Measurements from ENCODE around the gene TMEM184B. TPM values are rescaled to one million over a fixed set of nuclear protein-coding genes. Genes with fewer than 3 reads are reported as not detected.
"Not testable (repeated sequence)": the region's sequence is repeated elsewhere in the genome, so short reads cannot be mapped to it uniquely, and the experiment has no call there.

Gene TMEM184B
- total RNA-seq, 2 experiments from 2014 or later = 24.4 to 26.6 TPM

- intact Hi-C loops (cut with micrococcal nuclease); H3K27ac Mint-ChIP-seq; H3K4me3 Mint-ChIP-seq; POLR2A ChIA-PET; DNase-seq; H3K36me3 Mint-ChIP-seq; H3K9me3 Mint-ChIP-seq; H3K27me3 Mint-ChIP-seq; CTCF ChIA-PET: not testable (repeated sequence)
- H3K4me1 Mint-ChIP-seq (ENCODE audit: low read depth) = peaks cover 72% of the 10 kb centered on the region
Observed at GRCh38 chr22:38177571-38177925, 95.3 kb downstream of the TMEM184B start.

- Mint-ChIP-seq H3K36me3 (no peaks in the 10 kb centered on the region), H3K27me3 (no peaks in the 10 kb centered on the region), H3K4me3 (no peak overlapping the region), H3K9me3 (no peaks in the 10 kb centered on the region), H3K4me1 (ENCODE audit: low read depth) (peaks cover 74% of the 10 kb centered on the region), H3K27ac (peak overlapping the region; percentile 84)
- ChIA-PET CTCF (interaction anchor here (0.8 to 1.4 kb wide), 3 partner anchors 63 to 120 kb away, joined by 3 to 6 read pairs (median 3); partner anchors contain the start of gene PICK1), POLR2A (no interaction called here)
- peak; percentile 31 for DNase-seq
- intact Hi-C loops (cut with micrococcal nuclease) = no loop called here
Observed at GRCh38 chr22:38177044-38177443, 95.8 kb downstream of the TMEM184B start.

GRCh38 chr22:38176170-38176741 lies 96.6 kb downstream of the TMEM184B start:
- no peaks in the 10 kb centered on the region for H3K36me3 Mint-ChIP-seq
- H3K9me3 Mint-ChIP-seq = no peaks in the 10 kb centered on the region
- no peak overlapping the region for H3K4me3 Mint-ChIP-seq
- peak overlapping the region; percentile 84 for H3K27ac Mint-ChIP-seq
- ChIA-PET CTCF (interaction anchor here (0.7 to 1.4 kb wide), 5 partner anchors 23 to 124 kb away, joined by 3 to 6 read pairs (median 3); partner anchors contain the start of gene PICK1), POLR2A (no interaction called here)
- peak; percentile 78 for DNase-seq
- intact Hi-C loops (cut with micrococcal nuclease) = no loop called here
- peaks cover 72% of the 10 kb centered on the region for H3K4me1 Mint-ChIP-seq (ENCODE audit: low read depth)
- H3K27me3 Mint-ChIP-seq = no peaks in the 10 kb centered on the region

GRCh38 chr22:38175206-38176118 lies 97.3 kb downstream of the TMEM184B start:
- Mint-ChIP-seq H3K9me3 (no peaks in the 10 kb centered on the region), H3K36me3 (peaks cover 2% of the 10 kb centered on the region), H3K4me3 (no peak overlapping the region), H3K27ac (peak overlapping the region; percentile 84), H3K27me3 (no peaks in the 10 kb centered on the region), H3K4me1 (ENCODE audit: low read depth) (peaks cover 66% of the 10 kb centered on the region)
- intact Hi-C loops (cut with micrococcal nuclease) = no loop called here
- DNase-seq = no peak
- ChIA-PET CTCF (interaction anchor here (1.0 to 1.4 kb wide), 2 partner anchors 24 to 61 kb away, joined by 3 to 6 read pairs; no protein-coding TSS in a partner anchor), POLR2A (no interaction called here)

DNA sequence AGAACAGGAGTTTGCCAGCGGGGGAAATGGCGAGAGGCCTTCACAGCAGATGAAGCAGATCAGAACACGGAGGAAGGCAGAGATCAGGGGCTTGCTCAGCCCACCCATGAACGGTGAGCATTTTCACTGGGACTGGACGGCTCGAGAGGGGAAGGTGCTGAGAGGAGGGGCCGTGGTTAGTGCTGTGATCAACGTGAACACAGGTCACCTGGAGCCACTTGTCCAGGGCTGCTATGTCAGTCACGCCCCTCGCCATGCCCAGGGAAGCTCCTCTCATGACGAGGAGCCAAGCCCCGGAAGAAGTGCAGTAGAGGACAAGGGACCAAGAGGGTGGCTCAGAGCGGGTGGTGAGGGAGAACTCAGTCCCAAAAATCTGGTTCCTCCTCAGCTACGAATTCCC lies 98.2 kb downstream of the TMEM184B start:
- intact Hi-C loops (cut with micrococcal nuclease) = no loop called here
- Mint-ChIP-seq H3K36me3 (peaks cover 3% of the 10 kb centered on the region), H3K4me1 (ENCODE audit: low read depth) (peaks cover 57% of the 10 kb centered on the region), H3K4me3 (no peak overlapping the region), H3K9me3 (no peaks in the 10 kb centered on the region), H3K27ac (no peak overlapping the region), H3K27me3 (no peaks in the 10 kb centered on the region)
- POLR2A ChIA-PET = no interaction called here
- CTCF ChIA-PET = no interaction called here
- no peak for DNase-seq

DNA sequence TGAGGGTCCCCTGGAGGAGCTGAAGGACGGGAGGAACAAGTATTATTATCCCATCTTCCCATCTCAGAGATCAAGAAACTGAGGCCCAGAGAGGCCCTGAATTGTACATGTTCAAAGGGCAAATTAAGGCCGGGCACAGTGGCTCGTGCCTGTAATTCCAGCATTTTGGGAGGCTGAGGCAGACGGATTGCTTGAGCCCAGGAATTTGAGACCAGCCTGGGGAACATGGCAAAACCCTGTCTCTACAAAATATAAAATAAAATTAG lies 99.2 kb downstream of the TMEM184B start:
- CTCF ChIA-PET = no interaction called here
- Mint-ChIP-seq H3K4me1 (ENCODE audit: low read depth) (peaks cover 49% of the 10 kb centered on the region), H3K27me3 (no peaks in the 10 kb centered on the region), H3K4me3 (no peak overlapping the region), H3K9me3 (no peaks in the 10 kb centered on the region), H3K36me3 (peaks cover 5% of the 10 kb centered on the region), H3K27ac (no peak overlapping the region)
- DNase-seq = no peak
- intact Hi-C loops (cut with micrococcal nuclease) = no loop called here
- POLR2A ChIA-PET = no interaction called here

GRCh38 chr22:38172832-38173640 lies 99.8 kb downstream of the TMEM184B start:
- ChIA-PET POLR2A (no interaction called here), CTCF (interaction anchor here (0.6 kb wide), 1 partner anchor 8 kb away, joined by 3 read pairs; no protein-coding TSS in a partner anchor)
- Mint-ChIP-seq H3K36me3 (peaks cover 6% of the 10 kb centered on the region), H3K9me3 (no peaks in the 10 kb centered on the region), H3K4me3 (no peak overlapping the region), H3K4me1 (ENCODE audit: low read depth) (peaks cover 46% of the 10 kb centered on the region), H3K27me3 (no peaks in the 10 kb centered on the region), H3K27ac (peak overlapping the region; percentile 70)
- DNase-seq = peak; percentile 64
- intact Hi-C loops (cut with micrococcal nuclease) = no loop called here

DNA sequence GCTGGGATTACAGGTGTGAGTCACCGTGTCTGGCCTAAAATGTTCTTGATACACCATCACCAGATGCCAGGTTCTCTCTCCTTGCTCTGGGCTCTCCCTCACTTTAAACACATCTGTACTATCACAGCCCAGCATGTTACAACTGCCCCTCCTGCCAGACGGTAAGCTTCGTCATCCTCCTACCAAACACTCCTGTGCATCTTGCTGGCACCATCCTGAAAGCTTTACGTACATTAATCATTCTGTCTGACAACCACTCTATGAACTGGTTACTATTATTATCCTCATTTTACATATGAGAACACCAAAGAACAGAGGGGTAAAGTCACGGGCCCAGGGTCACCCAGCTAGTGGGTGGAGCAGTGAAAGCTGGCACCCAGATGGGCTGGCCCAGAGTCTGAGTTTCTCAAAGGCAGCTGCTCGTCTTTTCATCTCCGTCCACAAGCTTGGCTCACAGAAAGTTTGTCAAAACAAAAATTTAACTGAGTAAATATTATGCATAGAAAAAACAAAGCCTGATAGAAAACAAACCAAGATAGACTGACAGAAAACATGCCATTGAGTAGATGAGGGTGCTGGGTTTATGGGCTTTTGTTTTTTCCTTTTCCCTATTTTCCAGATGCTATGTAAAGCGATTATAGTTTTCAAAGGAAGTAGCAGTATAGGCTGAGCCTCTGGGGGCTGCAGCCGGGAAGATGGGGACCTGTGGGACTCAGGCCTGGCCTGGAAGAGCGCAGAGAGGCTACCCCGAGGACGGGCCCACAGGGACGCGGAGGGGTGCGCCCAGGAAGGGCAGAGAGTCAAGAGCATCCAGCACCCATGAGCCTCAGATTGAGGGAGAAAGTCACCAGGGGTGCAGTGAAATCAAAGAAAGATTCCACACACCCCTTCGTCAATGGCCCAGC lies 100.6 kb downstream of the TMEM184B start:
- H3K4me3 Mint-ChIP-seq = no peak overlapping the region
- intact Hi-C loops (cut with micrococcal nuclease) = no loop called here
- H3K9me3 Mint-ChIP-seq = no peaks in the 10 kb centered on the region
- no peaks in the 10 kb centered on the region for H3K27me3 Mint-ChIP-seq
- peaks cover 40% of the 10 kb centered on the region for H3K4me1 Mint-ChIP-seq (ENCODE audit: low read depth)
- POLR2A ChIA-PET = no interaction called here
- DNase-seq = no peak
- peaks cover 8% of the 10 kb centered on the region for H3K36me3 Mint-ChIP-seq
- CTCF ChIA-PET = interaction anchor here (0.6 kb wide), 2 partner anchors 8 to 120 kb away, joined by 3 to 4 read pairs; no protein-coding TSS in a partner anchor
- H3K27ac Mint-ChIP-seq = no peak overlapping the region

DNA sequence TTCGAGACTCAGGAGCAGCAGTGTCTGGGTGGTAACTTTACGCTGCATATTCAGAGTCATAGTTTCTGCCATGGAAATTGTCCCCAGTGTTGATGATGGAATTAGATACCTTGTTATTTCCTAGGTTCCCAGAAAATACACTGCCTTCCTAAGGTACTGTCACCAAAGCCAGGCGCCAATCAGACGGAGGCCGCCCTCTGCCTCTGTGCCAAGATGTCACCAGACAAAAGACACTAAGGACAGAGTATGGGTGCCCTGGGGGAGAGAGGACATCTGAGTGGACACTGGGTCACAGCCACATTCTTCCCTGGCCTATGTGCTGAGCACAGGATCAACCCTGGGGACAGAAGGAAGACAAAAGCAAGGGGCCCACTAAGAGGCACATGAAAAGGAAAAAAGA lies 102.3 kb downstream of the TMEM184B start:
- no peak for DNase-seq
- Mint-ChIP-seq H3K36me3 (peaks cover 12% of the 10 kb centered on the region), H3K4me3 (no peak overlapping the region), H3K9me3 (no peaks in the 10 kb centered on the region), H3K27ac (no peak overlapping the region), H3K4me1 (ENCODE audit: low read depth) (peaks cover 22% of the 10 kb centered on the region), H3K27me3 (no peaks in the 10 kb centered on the region)
- ChIA-PET POLR2A (no interaction called here), CTCF (no interaction called here)
- intact Hi-C loops (cut with micrococcal nuclease) = no loop called here
